Stomach (tissue), 9 donors: ENCODE results near the gene NT5C. TPM values are rescaled to one million over a fixed set of nuclear protein-coding genes. Genes with fewer than 3 reads are reported as not detected.
"Not testable (repeated sequence)": the region's sequence is repeated elsewhere in the genome, so short reads cannot be mapped to it uniquely, and the experiment has no call there.

Source experiments
- DNase-seq, 2 donors: peaks; one replicate each; pipeline versions ENCODE4 v3.0.0 to v3.0.0-alpha.2; 2013 to 2019
- H3K27ac ChIP-seq, 5 donors: fragments of 200-600 bp in 4 of 5; sonication (generic) in 4 of 5; one replicate each; pipeline ENCODE4 v1.5.1; 2013 to 2019; ENCODE audit warnings: mild to moderate bottlenecking in 1 of 5, moderate library complexity in 1 of 5
- H3K27me3 ChIP-seq, 3 donors: fragments of 200-600 bp; sonication (generic); one replicate each; pipeline ENCODE4 v1.5.1; 2017 to 2019; ENCODE audit warnings: mixed run types in 1 of 3
- H3K36me3 ChIP-seq, 4 donors: fragments of 200-600 bp; sonication (generic); 1 replicate in 3 of 4; 2 replicates in 1 of 4; pipeline ENCODE4 v1.5.1; 2016 to 2019
- H3K4me1 ChIP-seq, 4 donors: fragments of 200-600 bp; sonication (generic); one replicate each; pipeline ENCODE4 v1.5.1; 2016 to 2019
- H3K4me3 ChIP-seq, 4 donors: fragments of 200-600 bp; sonication (generic) in 3 of 4; one replicate each; pipeline ENCODE4 v1.5.1; 2016 to 2019; ENCODE audit warnings: mild to moderate bottlenecking in 1 of 4
- H3K9me3 ChIP-seq, 4 donors: fragments of 200-600 bp; sonication (generic); one replicate each; pipeline ENCODE4 v1.5.1; 2016 to 2019
- CTCF ChIP-seq, 7 experiments: fragments of 450-650 bp in 4 of 7; fragments of 200-600 bp in 3 of 7; sonication (generic) in 3 of 7; IDR thresholded peaks; one replicate each; pipeline ENCODE4 v1.5.1; 2016 to 2019; ENCODE audit warnings: antibody characterized with exemption in 7 of 7, control low read depth in 2 of 7, mild to moderate bottlenecking in 1 of 7
- EP300 ChIP-seq: sonication (generic); formaldehyde crosslinking; IDR thresholded peaks from one replicate; pipeline ENCODE4 v1.6.1; 2017; ENCODE audit warnings: antibody characterized with exemption
- POLR2A ChIP-seq, 4 donors: fragments of 450-650 bp; IDR thresholded peaks; one replicate each; pipeline ENCODE4 v1.6.1; 2016; ENCODE audit warnings: antibody characterized with exemption in 4 of 4, control low read depth in 2 of 4, mild to moderate bottlenecking in 1 of 4, moderate library complexity in 1 of 4
- POLR2AphosphoS5 ChIP-seq, 3 donors: sonication (generic); formaldehyde crosslinking; IDR thresholded peaks; one replicate each; pipeline ENCODE4 v1.6.1; 2016; ENCODE audit warnings: antibody characterized with exemption in 3 of 3
- WGBS, 5 donors: extraction: QIAGEN DNeasy Blood & Tissue Kit in 3 of 5; methylation state at CpG; one replicate each; pipeline versions ENCODE4 v1.1.5 to v1.1.7; 2013 to 2018; 5-methylcytosine and 5-hydroxymethylcytosine counted together
- intact Hi-C: fragments of 100-400 bp; cut with DNase I; formaldehyde crosslinking; loops from one replicate; pipeline ENCODE4 v1.15.1; 2023; ENCODE audit warnings: low total_unique reads
- polyA plus RNA-seq, 3 donors: library from polyadenylated mRNA; stranded (reverse); fragments of 200-250 nt; gene quantifications; one replicate each; pipeline ENCODE4 v1.2.3, GENCODE V29; 2013
- total RNA-seq, 5 donors: library from RNA; depleted of rRNA; stranded (reverse); fragments of >200 nt; gene quantifications; one replicate each; pipeline versions ENCODE4 v1.1.0 to v1.2.3, GENCODE V29; 2014 to 2016
- donor health status: healthy with polysubstance abuse.
- donor health status: Bipolar disorder and iron deficiency.
- donor health status: healthy.

NT5C gene
- total and polyA plus RNA-seq, 8 donors = 24.1 to 472 (median 119) TPM

- no peak for DNase-seq
- Histone ChIP-seq H3K36me3 (peaks cover 17 to 36% (median 27%) of the 10 kb centered on the region in 4 donors), H3K27me3 (no peaks in the 10 kb centered on the region), H3K4me3 (no peak overlapping the region), H3K27ac (no peak overlapping the region), H3K4me1 (peaks cover 9 to 36% (median 28%) of the 10 kb centered on the region in 4 donors), H3K9me3 (no peaks in the 10 kb centered on the region)
- intact Hi-C loops = no loop called here
- 89 to 98% (median 98%) methylated on average over 3 of the region's 3 CpGs for WGBS, 5 donors
- TF ChIP-seq POLR2A (IDR thresholded peaks at IDR 0.05) (no peak), POLR2AphosphoS5 (IDR thresholded peaks at IDR 0.05) (no peak)
Observed at GRCh38 chr17:75133001-75133400, 1.5 kb upstream of the NT5C start.

- H3K9me3 ChIP-seq, intact Hi-C loops, DNase-seq, H3K27me3 ChIP-seq: not testable (repeated sequence)
- peak overlapping the region; percentile 90 to 94 (median 90) for H3K27ac ChIP-seq
- WGBS, 5 donors = 78 to 83% (median 82%) methylated on average over 40 of the region's 40 CpGs
- peaks cover 17 to 36% (median 27%) of the 10 kb centered on the region in 4 donors for H3K36me3 ChIP-seq
- H3K4me3 ChIP-seq = peak overlapping the region; percentile 70 to 87 (median 76)
- peaks cover 9 to 37% (median 28%) of the 10 kb centered on the region in 4 donors for H3K4me1 ChIP-seq
Observed at GRCh38 chr17:75132018-75133000, 767 bp upstream of the NT5C start.

GRCh38 chr17:75130632-75131277, 787 bp downstream of the NT5C start:
- intact Hi-C loops = no loop called here
- Histone ChIP-seq H3K4me1 (peaks cover 9 to 37% (median 32%) of the 10 kb centered on the region in 4 donors), H3K27ac (peak overlapping the region; percentile 90 to 94 (median 90)), H3K27me3 (no peaks in the 10 kb centered on the region), H3K36me3 (peaks cover 17 to 33% (median 26%) of the 10 kb centered on the region in 4 donors), H3K9me3 (no peaks in the 10 kb centered on the region), H3K4me3 (peak overlapping the region; percentile 70 to 87 (median 76))
- 9 to 19% (median 10%) methylated on average over 22 to 29 of the region's 29 CpGs for WGBS, 5 donors
- DNase-seq = peak; percentile 47 to 85
- TF ChIP-seq POLR2A (IDR thresholded peaks at IDR 0.05) (no peak), CTCF (IDR thresholded peaks at IDR 0.05) (peak in 4 of 7 experiments; percentile 25 to 39 (median 28))

- peak overlapping the region in 4 of 5 donors; percentile 90 to 94 (median 90) for H3K27ac ChIP-seq
- H3K36me3 ChIP-seq = peaks cover 11 to 27% (median 20%) of the 10 kb centered on the region in 4 donors
- WGBS, 5 donors = 71 to 80% (median 75%) methylated on average over 19 to 24 of the region's 24 CpGs
- peaks cover 9 to 39% (median 38%) of the 10 kb centered on the region in 4 donors for H3K4me1 ChIP-seq
- H3K4me3 ChIP-seq = peak overlapping the region in 3 of 4 donors; percentile 70 to 78 (median 73)
- DNase-seq = no peak
- intact Hi-C loops = no loop called here
- TF ChIP-seq CTCF (IDR thresholded peaks at IDR 0.05) (no peak), POLR2A (IDR thresholded peaks at IDR 0.05) (no peak), EP300 (no peak), POLR2AphosphoS5 (IDR thresholded peaks at IDR 0.05) (no peak)
- H3K27me3 ChIP-seq = no peaks in the 10 kb centered on the region
- no peaks in the 10 kb centered on the region for H3K9me3 ChIP-seq
Observed at GRCh38 chr17:75130059-75130631, 1.4 kb downstream of the NT5C start.

GRCh38 chr17:75129576-75129975, 2.0 kb downstream of the NT5C start:
- Histone ChIP-seq H3K9me3 (no peaks in the 10 kb centered on the region), H3K4me1 (peaks cover 12 to 45% (median 43%) of the 10 kb centered on the region in 4 donors), H3K27me3 (no peaks in the 10 kb centered on the region), H3K4me3 (no peak overlapping the region), H3K27ac (peak overlapping the region in 3 of 5 donors; percentile 5 to 91 (median 90)), H3K36me3 (peaks cover 10 to 23% (median 20%) of the 10 kb centered on the region in 4 donors)
- intact Hi-C loops = no loop called here
- DNase-seq = no peak
- WGBS, 5 donors = 83 to 91% (median 88%) methylated on average over 6 to 9 of the region's 9 CpGs
- TF ChIP-seq EP300 (no peak), CTCF (IDR thresholded peaks at IDR 0.05) (no peak)
